HT1080 (cell line): ENCODE results near the gene AOPEP. TPM values are rescaled to one million over a fixed set of nuclear protein-coding genes. Genes with fewer than 3 reads are reported as not detected.

Experiments used
- DNase-seq: peaks from one replicate; pipeline ENCODE4 v3.0.0-alpha.2; 2015; ENCODE audit warnings: low read depth
- total RNA-seq: library from RNA; depleted of rRNA; stranded (reverse); fragments of >200 nt; shearing (Covaris generic); gene quantifications from 2 replicates; pipeline ENCODE4 v1.2.3, GENCODE V29; 2014

Gene AOPEP
- total RNA-seq, 1 experiment from 2014 or later, result 25.3 TPM

GRCh38 chr9:95091601-95092261 lies 365.2 kb downstream of the AOPEP start:
- peak; percentile 61 for DNase-seq

- peak; percentile 95 for DNase-seq
Observed at GRCh38 chr9:95092262-95093072, 366.0 kb downstream of the AOPEP start.

- no peak for DNase-seq
Observed at GRCh38 chr9:95093586-95093985, 367.1 kb downstream of the AOPEP start.

- no peak for DNase-seq
Observed at GRCh38 chr9:95094002-95094401, 367.5 kb downstream of the AOPEP start.

GRCh38 chr9:95095641-95096355 lies 369.3 kb downstream of the AOPEP start:
- DNase-seq, result no peak

GRCh38 chr9:95096381-95096780 lies 369.9 kb downstream of the AOPEP start:
- DNase-seq, result no peak

- no peak for DNase-seq
Observed at GRCh38 chr9:95096807-95097206, 370.3 kb downstream of the AOPEP start.

GRCh38 chr9:95097279-95097678 lies 370.8 kb downstream of the AOPEP start:
- DNase-seq, result no peak

- DNase-seq, result no peak
Observed at GRCh38 chr9:95098391-95098921, 372.0 kb downstream of the AOPEP start.

- no peak for DNase-seq
Observed at GRCh38 chr9:95099321-95100070, 373.0 kb downstream of the AOPEP start.

- no peak for DNase-seq
Observed at GRCh38 chr9:95100071-95100627, 373.6 kb downstream of the AOPEP start.

- DNase-seq, result no peak
Observed at GRCh38 chr9:95101326-95101725, 374.8 kb downstream of the AOPEP start.

- DNase-seq, result no peak
Observed at GRCh38 chr9:95102001-95102433, 375.5 kb downstream of the AOPEP start.

GRCh38 chr9:95102572-95102971 lies 376.1 kb downstream of the AOPEP start:
- DNase-seq, result no peak

- DNase-seq, result no peak
Observed at GRCh38 chr9:95103281-95103771, 376.8 kb downstream of the AOPEP start.

- no peak for DNase-seq
Observed at GRCh38 chr9:95103871-95104580, 377.5 kb downstream of the AOPEP start.

GRCh38 chr9:95104581-95104960 lies 378.1 kb downstream of the AOPEP start:
- DNase-seq, result no peak

- DNase-seq, result no peak
Observed at GRCh38 chr9:95104980-95105379, 378.5 kb downstream of the AOPEP start.

GRCh38 chr9:95105519-95106287 lies 379.2 kb downstream of the AOPEP start:
- no peak for DNase-seq
